Measurements from ENCODE around the gene PLA2G6. TPM values are rescaled to one million over a fixed set of nuclear protein-coding genes. Genes with fewer than 3 reads are reported as not detected.

PLA2G6 gene
- total and polyA plus RNA-seq, 2 of the 4 experiments (the other 2 are of a cell fraction), result 6.1 to 10.3 TPM

DNA sequence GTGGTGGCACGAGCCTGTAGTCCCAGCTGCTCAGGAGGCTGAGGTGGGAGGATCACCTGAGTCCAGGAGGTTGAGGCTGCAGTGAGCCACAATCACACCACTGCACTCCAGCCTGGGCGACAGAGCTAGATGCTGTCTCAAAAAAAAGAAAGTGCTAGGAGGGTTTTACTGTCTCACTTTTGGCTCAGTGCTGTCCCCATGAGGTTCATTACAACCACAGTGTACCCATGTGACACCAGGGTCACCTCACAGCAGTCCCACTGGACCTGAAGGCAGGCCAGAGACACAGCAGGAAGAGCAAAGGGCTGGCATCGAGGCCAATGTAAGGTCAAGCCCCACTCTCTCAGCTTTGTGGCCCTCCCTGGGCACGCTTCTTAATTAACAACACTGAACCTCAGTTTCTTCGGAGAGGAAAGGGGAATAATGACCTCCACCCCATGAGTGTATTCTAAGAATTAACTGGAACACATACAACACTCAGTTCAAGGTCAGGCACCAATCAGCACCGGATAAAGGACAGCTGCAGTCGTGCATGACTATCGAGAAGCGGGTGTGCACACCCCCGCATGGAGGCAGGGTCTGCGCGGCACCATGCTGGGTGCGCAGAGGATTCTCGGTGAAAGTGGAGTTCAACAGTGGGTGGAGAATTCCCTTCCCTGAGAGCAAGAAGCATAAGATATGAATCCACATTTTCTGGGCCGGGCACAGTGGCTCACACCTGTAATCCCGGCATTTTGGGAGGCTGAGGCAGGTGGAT lies 40.2 kb downstream of the PLA2G6 start:
- in situ Hi-C loops (cut with MboI; ENCODE audit: low sequenced_read_pairs) (no loop called here), dilution Hi-C loops (cut with HindIII; ENCODE audit: low sequenced_read_pairs, unreplicated experiment) (no loop called here), intact Hi-C loops (cut with micrococcal nuclease) (no loop called here)
- BruUV-seq (replicated peaks), result no TSS peak
- ChIA-PET POLR2A (ENCODE audit: unreplicated experiment) (no interaction called here), CTCF (interaction anchor here (0.6 kb wide), 1 partner anchor 274 kb away, joined by 4 read pairs; no protein-coding TSS in a partner anchor)
- Histone ChIP-seq H2AFZ (replicated peaks; ENCODE audit: low read length, poor library complexity) (no peak overlapping the region), H3K9me1 (ENCODE audit: insufficient read depth, low read length) (peaks cover 7% of the 10 kb centered on the region; the same call in 1 of the 2 replicates), H3K23ac (ENCODE audit: low read depth, low read length) (no peak overlapping the region), H3K4me1 (ENCODE audit: control insufficient read depth, insufficient read depth, low read length) (peaks cover 3% of the 10 kb centered on the region), H3K4me3 (ENCODE audit: insufficient read depth, low read depth, low read length) (no peak overlapping the region), H2AK5ac (ENCODE audit: low read depth, low read length) (no peak overlapping the region), H3K9me3 (ENCODE audit: control insufficient read depth, insufficient read depth, low read length) (no peaks in the 10 kb centered on the region), H4K91ac (ENCODE audit: insufficient read depth, low read depth, low read length) (no peak overlapping the region), H3K27ac (ENCODE audit: insufficient read depth, low read length) (no peak overlapping the region), H3K4me2 (ENCODE audit: low read depth, low read length) (no peak overlapping the region), H2AK9ac (replicated peaks; ENCODE audit: low read depth, low read length, poor library complexity) (no peak overlapping the region), H2BK20ac (ENCODE audit: low read depth, low read length) (no peak overlapping the region), H3K36me3 (ENCODE audit: control insufficient read depth, insufficient read depth, low read length) (no peaks in the 10 kb centered on the region), H3K56ac (ENCODE audit: extremely low read depth, insufficient read depth, low read length) (no peak overlapping the region), H3K79me1 (ENCODE audit: low read depth in 1 of 2, low read length in 2 of 2) (no peaks in the 10 kb centered on the region), H2BK5ac (ENCODE audit: low read depth, low read length, poor library complexity, severe bottlenecking) (no peak overlapping the region), H3K27me3 (ENCODE audit: control insufficient read depth, insufficient read depth, low read length) (no peaks in the 10 kb centered on the region), H3K18ac (ENCODE audit: low read depth, low read length) (no peak overlapping the region), H4K20me1 (ENCODE audit: insufficient read depth, low read length) (no peaks in the 10 kb centered on the region), H2BK120ac (ENCODE audit: low read depth, low read length) (no peak overlapping the region), H4K5ac (ENCODE audit: low read depth, low read length) (no peak overlapping the region), H3K9ac (ENCODE audit: low read depth, low read length) (no peak overlapping the region), H3K4ac (ENCODE audit: low read depth, low read length) (no peak overlapping the region), H4K8ac (ENCODE audit: low read depth in 2 of 2, low read length in 2 of 2) (no peak overlapping the region), H2BK15ac (ENCODE audit: low read depth, low read length) (no peak overlapping the region), H3K14ac (replicated peaks; ENCODE audit: low read depth, low read length) (no peak overlapping the region)
- DNase-seq (no peak), ATAC-seq (ENCODE audit: low read depth) (no peak)
- WGBS, 2 experiments (ENCODE audit: extremely low coverage in 2 of 2, insufficient read length in 1 of 2), result 67% methylated on average over 1 of the region's 16 CpGs; no CpG with 5 or more reads in 1 of the 2 experiments
- no peak for TF ChIP-seq CHD1 (IDR thresholded peaks at IDR 0.05; ENCODE audit: low read depth, low read length)
- TF ChIP-seq RFX5 (IDR thresholded peaks at IDR 0.05; ENCODE audit: low read depth, low read length), result no peak
- TF ChIP-seq, protein P1, sequence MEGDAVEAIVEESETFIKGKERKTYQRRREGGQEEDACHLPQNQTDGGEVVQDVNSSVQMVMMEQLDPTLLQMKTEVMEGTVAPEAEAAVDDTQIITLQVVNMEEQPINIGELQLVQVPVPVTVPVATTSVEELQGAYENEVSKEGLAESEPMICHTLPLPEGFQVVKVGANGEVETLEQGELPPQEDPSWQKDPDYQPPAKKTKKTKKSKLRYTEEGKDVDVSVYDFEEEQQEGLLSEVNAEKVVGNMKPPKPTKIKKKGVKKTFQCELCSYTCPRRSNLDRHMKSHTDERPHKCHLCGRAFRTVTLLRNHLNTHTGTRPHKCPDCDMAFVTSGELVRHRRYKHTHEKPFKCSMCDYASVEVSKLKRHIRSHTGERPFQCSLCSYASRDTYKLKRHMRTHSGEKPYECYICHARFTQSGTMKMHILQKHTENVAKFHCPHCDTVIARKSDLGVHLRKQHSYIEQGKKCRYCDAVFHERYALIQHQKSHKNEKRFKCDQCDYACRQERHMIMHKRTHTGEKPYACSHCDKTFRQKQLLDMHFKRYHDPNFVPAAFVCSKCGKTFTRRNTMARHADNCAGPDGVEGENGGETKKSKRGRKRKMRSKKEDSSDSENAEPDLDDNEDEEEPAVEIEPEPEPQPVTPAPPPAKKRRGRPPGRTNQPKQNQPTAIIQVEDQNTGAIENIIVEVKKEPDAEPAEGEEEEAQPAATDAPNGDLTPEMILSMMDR (conservative IDR thresholded peaks at IDR 0.05; ENCODE audit: low read depth, low read length), result no peak
- TF ChIP-seq, protein P2, sequence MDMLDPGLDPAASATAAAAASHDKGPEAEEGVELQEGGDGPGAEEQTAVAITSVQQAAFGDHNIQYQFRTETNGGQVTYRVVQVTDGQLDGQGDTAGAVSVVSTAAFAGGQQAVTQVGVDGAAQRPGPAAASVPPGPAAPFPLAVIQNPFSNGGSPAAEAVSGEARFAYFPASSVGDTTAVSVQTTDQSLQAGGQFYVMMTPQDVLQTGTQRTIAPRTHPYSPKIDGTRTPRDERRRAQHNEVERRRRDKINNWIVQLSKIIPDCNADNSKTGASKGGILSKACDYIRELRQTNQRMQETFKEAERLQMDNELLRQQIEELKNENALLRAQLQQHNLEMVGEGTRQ (IDR thresholded peaks at IDR 0.05; ENCODE audit: low read depth, low read length), result no peak
- no peak for TF ChIP-seq MXI1 (IDR thresholded peaks at IDR 0.05; ENCODE audit: borderline replicate concordance, low read depth, low read length)
- TF ChIP-seq, protein P3, sequence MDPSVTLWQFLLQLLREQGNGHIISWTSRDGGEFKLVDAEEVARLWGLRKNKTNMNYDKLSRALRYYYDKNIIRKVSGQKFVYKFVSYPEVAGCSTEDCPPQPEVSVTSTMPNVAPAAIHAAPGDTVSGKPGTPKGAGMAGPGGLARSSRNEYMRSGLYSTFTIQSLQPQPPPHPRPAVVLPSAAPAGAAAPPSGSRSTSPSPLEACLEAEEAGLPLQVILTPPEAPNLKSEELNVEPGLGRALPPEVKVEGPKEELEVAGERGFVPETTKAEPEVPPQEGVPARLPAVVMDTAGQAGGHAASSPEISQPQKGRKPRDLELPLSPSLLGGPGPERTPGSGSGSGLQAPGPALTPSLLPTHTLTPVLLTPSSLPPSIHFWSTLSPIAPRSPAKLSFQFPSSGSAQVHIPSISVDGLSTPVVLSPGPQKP (IDR thresholded peaks at IDR 0.05; ENCODE audit: borderline replicate concordance, low read depth, low read length), result no peak
- no peak for TF ChIP-seq RAD21 (IDR thresholded peaks at IDR 0.05; ENCODE audit: low read length)
- TF ChIP-seq CEBPB (IDR thresholded peaks at IDR 0.05; ENCODE audit: low read depth, low read length), result no peak
- no peak for TF ChIP-seq MAFK (IDR thresholded peaks at IDR 0.05; ENCODE audit: low read depth, low read length)
- TF ChIP-seq SMC3 (IDR thresholded peaks at IDR 0.05; ENCODE audit: low read depth, low read length), result no peak
- TF ChIP-seq RCOR1 (IDR thresholded peaks at IDR 0.05; ENCODE audit: insufficient replicate concordance, low read length), result no peak
- TF ChIP-seq POLR2A (IDR thresholded peaks at IDR 0.05; ENCODE audit: low read depth, low read length), result no peak
- no peak for TF ChIP-seq BHLHE40 (IDR thresholded peaks at IDR 0.05; ENCODE audit: low read depth, low read length)

All from IMR-90 (cell line).